GM23248 (cell line): ENCODE results near the gene MPP7.

ENCODE experiments used
- EZH2 ChIP-seq: fragments of 200-600 bp; sonication (generic); IDR thresholded peaks from 2 replicates; pipeline ENCODE4 v1.6.1; 2018; ENCODE audit warnings: antibody characterized with exemption, mild to moderate bottlenecking; ENCODE audit not compliant: insufficient read depth, poor library complexity, severe bottlenecking
- EZH2phosphoT487 ChIP-seq: fragments of 200-600 bp; sonication (generic); IDR thresholded peaks from 2 replicates; pipeline ENCODE4 v1.6.1; 2018; ENCODE audit warnings: antibody characterized with exemption, moderate library complexity, mild to moderate bottlenecking, low read depth; ENCODE audit not compliant: insufficient read depth

DNA sequence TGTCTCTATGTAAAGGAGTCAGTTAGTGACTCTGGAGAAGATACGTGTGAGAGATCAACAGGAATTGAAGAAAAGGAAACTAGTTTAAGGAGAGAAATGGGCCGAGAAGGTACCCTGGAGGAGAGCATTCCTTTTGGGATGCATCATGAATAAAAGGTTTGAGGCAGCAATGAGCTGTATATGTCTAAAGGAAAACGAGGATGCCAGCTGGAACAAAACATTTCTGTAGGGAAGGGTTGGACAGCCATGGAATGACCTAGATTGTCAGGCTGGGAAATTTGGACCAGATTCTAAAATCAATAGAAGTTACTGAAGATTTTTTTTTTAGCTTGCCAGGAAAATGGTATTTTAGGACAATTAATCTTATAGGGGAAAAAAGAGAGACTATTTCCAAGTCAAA is 17.2 kb upstream of the MPP7 start:
- TF ChIP-seq EZH2 (no peak), EZH2phosphoT487 (no peak)
